ENCODE results near the gene DALRD3.

DNA sequence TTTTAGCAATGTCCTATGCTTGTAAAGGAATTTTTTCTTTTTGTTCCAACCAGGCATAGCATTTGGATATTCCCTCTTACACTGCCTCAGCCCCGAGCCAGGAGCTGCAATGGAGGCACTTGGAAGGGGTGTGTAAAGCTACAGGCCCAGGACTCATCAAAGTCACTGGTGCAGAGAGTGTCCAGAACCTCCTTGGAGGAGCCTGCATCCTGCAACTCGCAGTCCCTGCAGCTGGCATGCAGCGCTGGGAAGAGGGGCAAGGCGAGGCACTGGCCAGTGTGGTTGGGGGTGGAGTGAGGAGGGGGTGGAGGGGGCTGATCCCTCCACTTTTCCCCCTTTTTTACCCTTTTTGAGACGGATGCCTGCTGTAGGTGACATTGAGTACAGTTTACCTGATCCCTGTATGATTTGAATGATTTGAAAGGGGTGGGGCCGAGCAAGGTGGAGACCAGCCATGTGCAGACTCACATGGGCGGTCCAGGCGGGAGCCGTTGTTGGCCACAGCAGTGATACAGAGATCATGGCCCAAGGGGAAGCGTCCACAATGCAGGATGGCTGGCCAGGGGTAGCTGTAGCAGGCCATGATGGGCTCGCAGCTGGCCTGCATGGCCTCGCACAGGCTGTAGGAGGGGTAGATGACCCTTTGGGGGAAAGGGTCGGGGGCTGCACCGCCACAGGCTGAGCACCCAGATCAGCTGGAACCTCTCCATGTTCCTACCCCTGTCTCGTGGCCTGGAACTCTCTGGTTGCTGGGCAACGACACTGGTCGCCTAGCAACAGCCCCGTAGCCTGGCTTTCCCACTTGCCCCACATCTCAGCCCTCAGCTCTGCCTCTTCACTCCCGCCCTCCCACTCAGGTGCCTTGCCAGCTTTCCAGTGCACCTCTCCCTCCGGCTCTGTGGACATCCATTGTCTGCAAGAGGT is 20.4 kb downstream of the DALRD3 start:
- TF ChIP-seq, protein P1, sequence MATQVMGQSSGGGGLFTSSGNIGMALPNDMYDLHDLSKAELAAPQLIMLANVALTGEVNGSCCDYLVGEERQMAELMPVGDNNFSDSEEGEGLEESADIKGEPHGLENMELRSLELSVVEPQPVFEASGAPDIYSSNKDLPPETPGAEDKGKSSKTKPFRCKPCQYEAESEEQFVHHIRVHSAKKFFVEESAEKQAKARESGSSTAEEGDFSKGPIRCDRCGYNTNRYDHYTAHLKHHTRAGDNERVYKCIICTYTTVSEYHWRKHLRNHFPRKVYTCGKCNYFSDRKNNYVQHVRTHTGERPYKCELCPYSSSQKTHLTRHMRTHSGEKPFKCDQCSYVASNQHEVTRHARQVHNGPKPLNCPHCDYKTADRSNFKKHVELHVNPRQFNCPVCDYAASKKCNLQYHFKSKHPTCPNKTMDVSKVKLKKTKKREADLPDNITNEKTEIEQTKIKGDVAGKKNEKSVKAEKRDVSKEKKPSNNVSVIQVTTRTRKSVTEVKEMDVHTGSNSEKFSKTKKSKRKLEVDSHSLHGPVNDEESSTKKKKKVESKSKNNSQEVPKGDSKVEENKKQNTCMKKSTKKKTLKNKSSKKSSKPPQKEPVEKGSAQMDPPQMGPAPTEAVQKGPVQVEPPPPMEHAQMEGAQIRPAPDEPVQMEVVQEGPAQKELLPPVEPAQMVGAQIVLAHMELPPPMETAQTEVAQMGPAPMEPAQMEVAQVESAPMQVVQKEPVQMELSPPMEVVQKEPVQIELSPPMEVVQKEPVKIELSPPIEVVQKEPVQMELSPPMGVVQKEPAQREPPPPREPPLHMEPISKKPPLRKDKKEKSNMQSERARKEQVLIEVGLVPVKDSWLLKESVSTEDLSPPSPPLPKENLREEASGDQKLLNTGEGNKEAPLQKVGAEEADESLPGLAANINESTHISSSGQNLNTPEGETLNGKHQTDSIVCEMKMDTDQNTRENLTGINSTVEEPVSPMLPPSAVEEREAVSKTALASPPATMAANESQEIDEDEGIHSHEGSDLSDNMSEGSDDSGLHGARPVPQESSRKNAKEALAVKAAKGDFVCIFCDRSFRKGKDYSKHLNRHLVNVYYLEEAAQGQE (IDR thresholded peaks at IDR 0.05) = no peak
- TF ChIP-seq JUND (IDR thresholded peaks at IDR 0.05) = no peak
- no peak for TF ChIP-seq TAF1 (conservative IDR thresholded peaks at IDR 0.05)
- TF ChIP-seq, protein P2, sequence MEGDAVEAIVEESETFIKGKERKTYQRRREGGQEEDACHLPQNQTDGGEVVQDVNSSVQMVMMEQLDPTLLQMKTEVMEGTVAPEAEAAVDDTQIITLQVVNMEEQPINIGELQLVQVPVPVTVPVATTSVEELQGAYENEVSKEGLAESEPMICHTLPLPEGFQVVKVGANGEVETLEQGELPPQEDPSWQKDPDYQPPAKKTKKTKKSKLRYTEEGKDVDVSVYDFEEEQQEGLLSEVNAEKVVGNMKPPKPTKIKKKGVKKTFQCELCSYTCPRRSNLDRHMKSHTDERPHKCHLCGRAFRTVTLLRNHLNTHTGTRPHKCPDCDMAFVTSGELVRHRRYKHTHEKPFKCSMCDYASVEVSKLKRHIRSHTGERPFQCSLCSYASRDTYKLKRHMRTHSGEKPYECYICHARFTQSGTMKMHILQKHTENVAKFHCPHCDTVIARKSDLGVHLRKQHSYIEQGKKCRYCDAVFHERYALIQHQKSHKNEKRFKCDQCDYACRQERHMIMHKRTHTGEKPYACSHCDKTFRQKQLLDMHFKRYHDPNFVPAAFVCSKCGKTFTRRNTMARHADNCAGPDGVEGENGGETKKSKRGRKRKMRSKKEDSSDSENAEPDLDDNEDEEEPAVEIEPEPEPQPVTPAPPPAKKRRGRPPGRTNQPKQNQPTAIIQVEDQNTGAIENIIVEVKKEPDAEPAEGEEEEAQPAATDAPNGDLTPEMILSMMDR (IDR thresholded peaks at IDR 0.05; ENCODE audit: low read depth, low read length, missing input control) = no peak
- TF ChIP-seq YY1 (IDR thresholded peaks at IDR 0.05) = no peak
- no peak for TF ChIP-seq EGR1 (IDR thresholded peaks at IDR 0.05; ENCODE audit: low read depth in 2 of 2)

All from liver (tissue), 3 donors.